ENCODE measurements around the gene VCAN.

- TF ChIP-seq CTCF (IDR thresholded peaks at IDR 0.05) (no peak), POLR2A (IDR thresholded peaks at IDR 0.05) (no peak)
Measured at GRCh38 chr5:83528439-83528769, 56.9 kb downstream of the VCAN start.

Data from Peyer's patch (tissue), 4 donors.